GM23338 (cell line): ENCODE measurements around the gene NME2. TPM values are rescaled to one million over a fixed set of nuclear protein-coding genes. Genes with fewer than 3 reads are reported as not detected.
A peak's percentile ranks its signal among the peaks of the same experiment; 100 is the strongest.
"Not testable (repeated sequence)": the region's sequence is repeated elsewhere in the genome, so short reads cannot be mapped to it uniquely, and the experiment has no call there.

ENCODE experiments used
- ATAC-seq: fragments of 200-7000 bp; cut with Tn5 transposase; 3 replicates; pipeline ENCODE4 v1.9.1; 2020
- DNase-seq: peaks from one replicate; pipeline ENCODE4 v3.0.0-alpha.2; 2015; ENCODE audit warnings: low spot score
- H2AFZ ChIP-seq: fragments of 200-600 bp; sonication (generic); 2 replicates; pipeline ENCODE4 v1.8.0; 2016; ENCODE audit warnings: antibody characterized with exemption, mild to moderate bottlenecking, moderate library complexity
- H3F3A ChIP-seq: fragments of 200-600 bp; sonication (generic); replicated peaks from 2 replicates; pipeline ENCODE4 v1.8.0; 2017; ENCODE audit warnings: antibody characterized with exemption, mixed run types, low read depth
- H3K27ac ChIP-seq: fragments of 200-600 bp; sonication (generic); 2 replicates; pipeline ENCODE4 v1.6.1; 2016; ENCODE audit warnings: low read depth
- H3K27me3 ChIP-seq: fragments of 200-600 bp; sonication (generic); 2 replicates; pipeline ENCODE4 v1.8.0; 2016; ENCODE audit warnings: mild to moderate bottlenecking, mixed run types, moderate library complexity; ENCODE audit not compliant: insufficient read depth
- H3K36me3 ChIP-seq: fragments of 200-600 bp; sonication (generic); 2 replicates; pipeline ENCODE4 v1.8.0; 2016; ENCODE audit warnings: mild to moderate bottlenecking; ENCODE audit not compliant: insufficient read depth
- H3K4me1 ChIP-seq: fragments of 200-600 bp; sonication (generic); 2 replicates; pipeline ENCODE4 v1.8.0; 2016; ENCODE audit warnings: mild to moderate bottlenecking, moderate library complexity; ENCODE audit not compliant: insufficient read depth
- H3K4me2 ChIP-seq: fragments of 200-600 bp; sonication (generic); 2 replicates; pipeline ENCODE4 v1.7.1; 2017; ENCODE audit warnings: mixed run types
- H3K4me3 ChIP-seq: fragments of 200-600 bp; sonication (generic); 2 replicates; pipeline ENCODE4 v1.6.1; 2016; ENCODE audit warnings: mixed run types
- H3K79me2 ChIP-seq: fragments of 200-600 bp; sonication (generic); replicated peaks from 2 replicates; pipeline ENCODE4 v1.8.0; 2017; ENCODE audit warnings: mild to moderate bottlenecking; ENCODE audit not compliant: insufficient read depth
- H3K9me2 ChIP-seq: fragments of 200-600 bp; sonication (generic); 2 replicates; pipeline ENCODE4 v1.8.0; 2017; ENCODE audit not compliant: insufficient read depth
- H4K20me1 ChIP-seq: fragments of 200-600 bp; sonication (generic); replicated peaks from 2 replicates; pipeline ENCODE4 v1.8.0; 2017; ENCODE audit warnings: mild to moderate bottlenecking; ENCODE audit not compliant: insufficient read depth
- H3K27ac Mint-ChIP-seq: 2 replicates; pipeline ENCODE4 v1.8.0; 2020; ENCODE audit warnings: inconsistent platforms, mild to moderate bottlenecking, moderate library complexity, mixed read lengths
- H3K27me3 Mint-ChIP-seq: 3 replicates; pipeline ENCODE4 v1.8.0; 2022; ENCODE audit warnings: low read depth, mild to moderate bottlenecking, moderate library complexity, mixed read lengths, inconsistent platforms; ENCODE audit not compliant: insufficient read depth, poor library complexity
- H3K36me3 Mint-ChIP-seq: 3 replicates; pipeline ENCODE4 v1.8.0; 2021; ENCODE audit warnings: low read depth, mild to moderate bottlenecking, inconsistent platforms, moderate library complexity, mixed read lengths
- H3K4me1 Mint-ChIP-seq: 3 replicates; pipeline ENCODE4 v1.8.0; 2020; ENCODE audit warnings: mild to moderate bottlenecking, inconsistent platforms, mixed read lengths
- H3K4me3 Mint-ChIP-seq: 3 replicates; pipeline ENCODE4 v1.8.0; 2021; ENCODE audit warnings: moderate library complexity, mild to moderate bottlenecking, inconsistent platforms, mixed read lengths
- H3K9me3 Mint-ChIP-seq: 3 replicates; pipeline ENCODE4 v1.8.0; 2020; ENCODE audit warnings: moderate library complexity, mild to moderate bottlenecking, inconsistent platforms, mixed read lengths
- CREB1 ChIP-seq: fragments of 250-450 bp; sonication (Bioruptor Pico); IDR thresholded peaks from 2 replicates; pipeline ENCODE4 v1.5.0; 2020; ENCODE audit warnings: low read depth, mild to moderate bottlenecking, moderate library complexity
- ETS1 ChIP-seq: IDR thresholded peaks from 2 replicates; pipeline ENCODE4 v1.6.1; 2016; ENCODE audit warnings: antibody characterized with exemption
- STAT1 ChIP-seq: IDR thresholded peaks from one replicate; pipeline ENCODE4 v1.6.1; 2016; ENCODE audit warnings: antibody characterized with exemption; ENCODE audit not compliant: unreplicated experiment
- ZNF462 ChIP-seq: fragments of 250-450 bp; sonication (Bioruptor Pico); IDR thresholded peaks from 2 replicates; pipeline ENCODE4 v1.5.0; 2020; ENCODE audit warnings: mild to moderate bottlenecking, moderate library complexity
- polyA plus RNA-seq: library from polyadenylated mRNA; unstranded; fragments of >200 nt; fragmentation: Nextera tagmentation; extraction: Ambion mirVana; gene quantifications from 2 replicates; pipeline ENCODE4 v1.2.1, GENCODE V29; 2016
- total RNA-seq: library from RNA; depleted of rRNA; stranded (reverse); fragments of >200 nt; shearing (Covaris generic); gene quantifications from 2 replicates; pipeline ENCODE4 v1.2.3, GENCODE V29; 2014

Gene NME2
- total and polyA plus RNA-seq, 2 experiments from 2014 or later: 667 to 939 TPM

GRCh38 chr17:51169340-51169739, 3.1 kb downstream of the NME2 start:
- no peak overlapping the region for H3K4me2 ChIP-seq

GRCh38 chr17:51170736-51171135, 4.5 kb downstream of the NME2 start:
- Histone ChIP-seq H3K79me2 (peaks cover 28% of the 10 kb centered on the region), H3K27me3 (no peaks in the 10 kb centered on the region), H2AFZ (no peak overlapping the region), H3K27ac (no peak overlapping the region), H3F3A (peaks cover 30% of the 10 kb centered on the region), H3K4me2 (no peak overlapping the region), H3K36me3 (peaks cover 47% of the 10 kb centered on the region), H4K20me1 (peaks cover 18% of the 10 kb centered on the region), H3K4me3 (no peak overlapping the region), H3K4me1 (no peaks in the 10 kb centered on the region; the same call in 1 of the 2 replicates), H3K9me2 (no peaks in the 10 kb centered on the region)
- Mint-ChIP-seq H3K4me1 (peaks cover 9% of the 10 kb centered on the region), H3K9me3 (no peaks in the 10 kb centered on the region), H3K4me3 (no peak overlapping the region), H3K27ac (no peak overlapping the region), H3K36me3 (peaks cover 58% of the 10 kb centered on the region), H3K27me3 (peaks cover 9% of the 10 kb centered on the region)
- ATAC-seq: no peak
- no peak for TF ChIP-seq STAT1
- TF ChIP-seq ZNF462 (CRISPR knock-in tag): no peak
- no peak for TF ChIP-seq ETS1
- no peak for DNase-seq

More at GRCh38 chr17:51169340-51169739, 3.1 kb downstream of the NME2 start:
- no peak for ATAC-seq
- Histone ChIP-seq H2AFZ (no peak overlapping the region), H3K27ac (no peak overlapping the region), H3K4me3 (no peak overlapping the region), H4K20me1 (peaks cover 18% of the 10 kb centered on the region), H3K36me3 (peaks cover 47% of the 10 kb centered on the region), H3K4me1 (peaks cover 4% of the 10 kb centered on the region), H3K9me2 (no peaks in the 10 kb centered on the region), H3F3A (peaks cover 40% of the 10 kb centered on the region), H3K79me2 (peaks cover 28% of the 10 kb centered on the region), H3K27me3 (no peaks in the 10 kb centered on the region)
- no peak overlapping the region for H3K4me3 Mint-ChIP-seq
- TF ChIP-seq CREB1 (CRISPR knock-in tag): no peak
- H3K4me1 Mint-ChIP-seq: peaks cover 19% of the 10 kb centered on the region
- H3K27ac Mint-ChIP-seq: 0 out of 2 replicates have a peak overlapping the region, but pooled peaks have one; percentile 30
- peaks cover 17% of the 10 kb centered on the region for H3K27me3 Mint-ChIP-seq
- no peak for DNase-seq
- H3K9me3 Mint-ChIP-seq: no peaks in the 10 kb centered on the region
- H3K36me3 Mint-ChIP-seq: peaks cover 62% of the 10 kb centered on the region

- H3K27me3 ChIP-seq, H3K27me3 Mint-ChIP-seq, H3K9me3 Mint-ChIP-seq, H3K4me3 Mint-ChIP-seq, H3K4me3 ChIP-seq, H3K27ac Mint-ChIP-seq, H3K4me1 Mint-ChIP-seq, ATAC-seq, H3K9me2 ChIP-seq, DNase-seq, H3K4me2 ChIP-seq, H3K4me1 ChIP-seq, H2AFZ ChIP-seq: not testable (repeated sequence)
- Histone ChIP-seq H3K79me2 (peaks cover 24% of the 10 kb centered on the region), H3K27ac (0 out of 2 replicates have a peak overlapping the region, but pooled peaks have one; percentile 19), H4K20me1 (peaks cover 18% of the 10 kb centered on the region), H3F3A (peaks cover 31% of the 10 kb centered on the region), H3K36me3 (peaks cover 47% of the 10 kb centered on the region)
- peaks cover 56% of the 10 kb centered on the region for H3K36me3 Mint-ChIP-seq
Observed at GRCh38 chr17:51172030-51172429, 5.8 kb downstream of the NME2 start.
